ENCODE results near the gene SPAG16. TPM values are rescaled to one million over a fixed set of nuclear protein-coding genes. Genes with fewer than 3 reads are reported as not detected.
"Not testable (repeated sequence)": the region's sequence is repeated elsewhere in the genome, so short reads cannot be mapped to it uniquely, and the experiment has no call there.

SPAG16 gene
- total and polyA plus RNA-seq, 8 donors, result 11.1 to 47.4 (median 42.3) TPM

DNA sequence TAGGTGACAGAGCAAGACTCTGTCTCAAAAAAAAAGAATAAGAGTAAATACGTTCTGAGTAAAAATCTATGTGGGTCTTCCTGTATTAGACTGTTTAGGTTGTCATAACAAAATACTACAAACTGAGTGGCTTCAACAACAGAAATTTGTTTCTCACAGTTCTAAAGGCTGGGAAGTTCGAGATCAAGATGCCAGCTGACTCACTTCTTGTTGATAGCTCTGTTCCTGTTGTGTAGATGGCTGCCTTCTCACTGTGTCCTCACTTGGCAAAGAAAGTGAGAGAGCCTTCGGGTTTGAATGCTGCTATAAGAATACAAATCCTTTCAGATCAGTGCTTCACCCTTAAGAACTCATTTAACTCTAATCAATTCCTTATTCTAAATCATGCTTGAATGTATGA lies 696.6 kb downstream of the SPAG16 start:
- intact Hi-C loops (cut with DNase I), result no loop called here
- H3K27ac ChIP-seq, result no peak overlapping the region
- H3K9me3 ChIP-seq, result no peaks in the 10 kb centered on the region
- TF ChIP-seq CTCF (IDR thresholded peaks at IDR 0.05), result no peak
- ATAC-seq, result no peak
- no peak overlapping the region for H3K4me3 ChIP-seq
- H3K27me3 ChIP-seq, result no peaks in the 10 kb centered on the region
- no peak for DNase-seq
- no peaks in the 10 kb centered on the region for H3K36me3 ChIP-seq
- H3K4me1 ChIP-seq, result no peaks in the 10 kb centered on the region

GRCh38 chr2:213989207-213989606 lies 704.9 kb downstream of the SPAG16 start:
- no peak overlapping the region for H3K4me3 ChIP-seq
- DNase-seq (no peak), ATAC-seq (no peak)
- H3K4me1 ChIP-seq, result no peaks in the 10 kb centered on the region
- no peak overlapping the region for H3K27ac ChIP-seq
- intact Hi-C loops (cut with DNase I), result no loop called here
- no peaks in the 10 kb centered on the region for H3K36me3 ChIP-seq
- no peak for TF ChIP-seq CTCF (IDR thresholded peaks at IDR 0.05)
- no peaks in the 10 kb centered on the region for H3K9me3 ChIP-seq
- H3K27me3 ChIP-seq, result no peaks in the 10 kb centered on the region

- DNase-seq, result no peak
- Histone ChIP-seq H3K27me3 (no peaks in the 10 kb centered on the region), H3K4me1 (no peaks in the 10 kb centered on the region), H3K9me3 (no peaks in the 10 kb centered on the region), H3K27ac (no peak overlapping the region), H3K36me3 (no peaks in the 10 kb centered on the region), H3K4me3 (no peak overlapping the region)
- TF ChIP-seq CTCF (IDR thresholded peaks at IDR 0.05), result no peak
- intact Hi-C loops (cut with DNase I), result no loop called here
- ATAC-seq, result no peak
Observed at GRCh38 chr2:213991453-213992108, 707.3 kb downstream of the SPAG16 start.

- Histone ChIP-seq H3K9me3 (peaks cover 0 to 3% of the 10 kb centered on the region in 2 donors), H3K27me3 (no peaks in the 10 kb centered on the region), H3K4me1 (no peaks in the 10 kb centered on the region), H3K4me3 (no peak overlapping the region), H3K27ac (no peak overlapping the region), H3K36me3 (no peaks in the 10 kb centered on the region)
- no peak for TF ChIP-seq CTCF (IDR thresholded peaks at IDR 0.05)
- DNase-seq, result no peak
- no peak for ATAC-seq
- intact Hi-C loops (cut with DNase I), result no loop called here
Observed at GRCh38 chr2:213995400-213996105, 711.3 kb downstream of the SPAG16 start.

GRCh38 chr2:213998976-213999375 lies 714.7 kb downstream of the SPAG16 start:
- H3K27ac ChIP-seq; ATAC-seq; H3K4me1 ChIP-seq; H3K9me3 ChIP-seq; H3K4me3 ChIP-seq; H3K36me3 ChIP-seq; intact Hi-C loops (cut with DNase I); H3K27me3 ChIP-seq: not testable (repeated sequence)
- DNase-seq, result peak in 1 of 4 donors; percentile 17
